Esophagus squamous epithelium (tissue), 5 donors: Measurements from ENCODE around the gene FNDC3A. TPM values are rescaled to one million over a fixed set of nuclear protein-coding genes. Genes with fewer than 3 reads are reported as not detected.
"Not testable (repeated sequence)": the region's sequence is repeated elsewhere in the genome, so short reads cannot be mapped to it uniquely, and the experiment has no call there.

Experiments used
- DNase-seq: peaks from one replicate; lab custom pipeline; 2025; lab: John Stamatoyannopoulos, UW
- H3K27ac ChIP-seq, 4 donors: fragments of 200-600 bp; sonication (generic); one replicate each; pipeline ENCODE4 v1.5.1; 2016 to 2019; ENCODE audit warnings: mild to moderate bottlenecking in 1 of 4
- H3K27me3 ChIP-seq, 4 donors: fragments of 200-600 bp; sonication (generic); 1 replicate in 3 of 4; 2 replicates in 1 of 4; pipeline versions ENCODE4 v1.5.1 to v1.6.0; 2017 to 2021; ENCODE audit warnings: antibody characterized with exemption in 1 of 4
- H3K36me3 ChIP-seq, 3 donors: fragments of 200-600 bp; sonication (generic); one replicate each; pipeline ENCODE4 v1.5.1; 2016 to 2019
- H3K4me1 ChIP-seq, 3 donors: fragments of 200-600 bp; sonication (generic); one replicate each; pipeline ENCODE4 v1.5.1; 2017 to 2019
- H3K4me3 ChIP-seq, 4 donors: fragments of 200-600 bp; sonication (generic); 1 replicate in 3 of 4; 2 replicates in 1 of 4; pipeline ENCODE4 v1.5.1; 2016 to 2019; ENCODE audit warnings: mild to moderate bottlenecking in 2 of 4, moderate library complexity in 1 of 4
- H3K9me3 ChIP-seq, 3 donors: fragments of 200-600 bp; sonication (generic); one replicate each; pipeline ENCODE4 v1.5.1; 2016 to 2019
- CTCF ChIP-seq, 6 experiments: fragments of 450-650 bp in 4 of 6; fragments of 200-600 bp in 2 of 6; sonication (generic) in 2 of 6; IDR thresholded peaks; one replicate each; pipeline ENCODE4 v1.5.1; 2016 to 2019; ENCODE audit warnings: antibody characterized with exemption in 6 of 6, mild to moderate bottlenecking in 4 of 6, moderate library complexity in 4 of 6
- POLR2A ChIP-seq, 4 donors: fragments of 450-650 bp; IDR thresholded peaks; one replicate each; pipeline ENCODE4 v1.6.1; 2017; ENCODE audit warnings: antibody characterized with exemption in 4 of 4, mild to moderate bottlenecking in 4 of 4, moderate library complexity in 3 of 4
- whole genome bisulfite sequencing, 2 donors: methylation state at CpG; one replicate each; pipeline ENCODE4 v1.1.5; 2018; 5-methylcytosine and 5-hydroxymethylcytosine counted together
- intact Hi-C: fragments of 100-400 bp; cut with DNase I; formaldehyde crosslinking; loops from one replicate; pipeline ENCODE4 v1.15.0; 2022
- total RNA-seq, 4 donors: library from RNA; depleted of rRNA; stranded (reverse); fragments of >200 nt; gene quantifications; one replicate each; pipeline ENCODE4 v1.1.0, GENCODE V29; 2016
- donor health status: DM: yes; HTN: yes; CAD: no.

FNDC3A gene
- total RNA-seq, 4 donors from 2014 or later: 10.0 to 29.8 (median 19.5) TPM

GRCh38 chr13:48994706-48995105, 19.0 kb downstream of the FNDC3A start:
- 92 to 95% methylated on average over 2 of the region's 2 CpGs for WGBS, 2 donors
- Histone ChIP-seq H3K4me3 (no peak overlapping the region), H3K27ac (no peak overlapping the region), H3K9me3 (peaks cover 0 to 9% (median 6%) of the 10 kb centered on the region in 3 donors), H3K27me3 (no peaks in the 10 kb centered on the region), H3K4me1 (no peaks in the 10 kb centered on the region), H3K36me3 (peaks cover 0 to 5% (median 0%) of the 10 kb centered on the region in 3 donors)
- intact Hi-C loops: no loop called here
- no peak for DNase-seq
- TF ChIP-seq CTCF (IDR thresholded peaks at IDR 0.05): no peak
- TF ChIP-seq POLR2A (IDR thresholded peaks at IDR 0.05): no peak

- 51 to 90% methylated on average over 5 of the region's 5 CpGs for WGBS, 2 donors
- no peak for TF ChIP-seq POLR2A (IDR thresholded peaks at IDR 0.05)
- no peak for TF ChIP-seq CTCF (IDR thresholded peaks at IDR 0.05)
- Histone ChIP-seq H3K27ac (no peak overlapping the region), H3K4me1 (no peaks in the 10 kb centered on the region), H3K4me3 (no peak overlapping the region), H3K27me3 (no peaks in the 10 kb centered on the region), H3K36me3 (peaks cover 0 to 5% (median 0%) of the 10 kb centered on the region in 3 donors), H3K9me3 (peaks cover 0 to 17% (median 10%) of the 10 kb centered on the region in 3 donors)
- intact Hi-C loops: no loop called here
- DNase-seq: no peak
Measured at GRCh38 chr13:48998641-48999292, 23.1 kb downstream of the FNDC3A start.

- TF ChIP-seq POLR2A (IDR thresholded peaks at IDR 0.05): no peak
- TF ChIP-seq CTCF (IDR thresholded peaks at IDR 0.05): no peak
- intact Hi-C loops: no loop called here
- Histone ChIP-seq H3K27ac (no peak overlapping the region), H3K27me3 (no peaks in the 10 kb centered on the region), H3K4me1 (no peaks in the 10 kb centered on the region), H3K4me3 (no peak overlapping the region), H3K36me3 (peaks cover 0 to 5% (median 0%) of the 10 kb centered on the region in 3 donors), H3K9me3 (peaks cover 0 to 17% (median 10%) of the 10 kb centered on the region in 3 donors)
- 95 to 100% methylated on average over 1 of the region's 1 CpG for WGBS, 2 donors
- no peak for DNase-seq
Measured at GRCh38 chr13:49000247-49000646, 24.5 kb downstream of the FNDC3A start.

GRCh38 chr13:49018986-49019635, 43.4 kb downstream of the FNDC3A start:
- H3K4me3 ChIP-seq, H3K27ac ChIP-seq, H3K36me3 ChIP-seq, DNase-seq, H3K4me1 ChIP-seq, intact Hi-C loops, H3K9me3 ChIP-seq, H3K27me3 ChIP-seq: not testable (repeated sequence)
- WGBS, 2 donors: 96 to 99% methylated on average over 15 to 19 of the region's 28 CpGs

GRCh38 chr13:49020328-49020727, 44.6 kb downstream of the FNDC3A start:
- no peak overlapping the region for H3K4me3 ChIP-seq
- no peaks in the 10 kb centered on the region for H3K9me3 ChIP-seq
- H3K36me3 ChIP-seq: no peaks in the 10 kb centered on the region
- peaks cover 0 to 5% (median 0%) of the 10 kb centered on the region in 3 donors for H3K4me1 ChIP-seq
- no peak overlapping the region for H3K27ac ChIP-seq
- H3K27me3 ChIP-seq: no peaks in the 10 kb centered on the region
- TF ChIP-seq CTCF (IDR thresholded peaks at IDR 0.05) (no peak), POLR2A (IDR thresholded peaks at IDR 0.05) (no peak)
- intact Hi-C loops: no loop called here
- whole genome bisulfite sequencing, 2 donors: 92 to 96% methylated on average over 2 of the region's 2 CpGs
- no peak for DNase-seq
